ENCODE results near the gene PTGER3.

Gene PTGER3

DNA sequence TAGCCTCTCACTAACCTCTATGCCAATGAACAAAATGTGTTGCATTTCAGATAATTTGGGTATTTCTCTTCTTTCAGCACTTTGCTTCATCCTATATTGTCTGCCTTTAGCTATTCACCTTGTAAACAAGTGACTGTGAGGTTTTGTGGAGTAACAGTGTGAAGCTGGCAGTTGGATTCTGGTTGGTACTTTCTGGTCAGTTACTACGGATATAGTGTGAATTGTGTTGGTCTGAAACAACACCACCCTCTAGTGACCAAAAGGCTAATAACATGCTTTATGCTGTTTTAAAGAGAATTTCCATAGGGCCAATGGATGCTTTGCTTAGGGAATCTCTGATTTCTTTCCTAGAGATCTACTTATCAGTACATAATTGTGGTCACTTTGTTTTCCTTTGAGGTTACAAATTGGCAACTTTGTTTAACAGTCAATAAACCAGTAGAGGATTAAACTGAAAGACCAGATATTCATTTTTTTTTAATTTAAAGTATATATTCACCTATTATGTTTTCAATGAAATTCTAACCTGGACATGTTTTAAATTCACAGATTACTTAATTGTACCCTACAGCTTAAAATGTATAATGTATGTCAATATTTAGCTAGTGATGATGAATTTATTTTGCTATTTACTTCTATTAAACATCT, 2.5 kb upstream of the PTGER3 start:
- peak; percentile 69 for DNase-seq (ENCODE audit: low spot score)

- no peak for DNase-seq (ENCODE audit: low spot score)
Measured at GRCh38 chr1:71046891-71047634, 553 bp downstream of the PTGER3 start.

GRCh38 chr1:71045463-71046028, 2.1 kb downstream of the PTGER3 start:
- DNase-seq (ENCODE audit: low spot score), result no peak

- DNase-seq (ENCODE audit: low spot score), result no peak
Measured at GRCh38 chr1:71044833-71045232, 2.8 kb downstream of the PTGER3 start.

DNA sequence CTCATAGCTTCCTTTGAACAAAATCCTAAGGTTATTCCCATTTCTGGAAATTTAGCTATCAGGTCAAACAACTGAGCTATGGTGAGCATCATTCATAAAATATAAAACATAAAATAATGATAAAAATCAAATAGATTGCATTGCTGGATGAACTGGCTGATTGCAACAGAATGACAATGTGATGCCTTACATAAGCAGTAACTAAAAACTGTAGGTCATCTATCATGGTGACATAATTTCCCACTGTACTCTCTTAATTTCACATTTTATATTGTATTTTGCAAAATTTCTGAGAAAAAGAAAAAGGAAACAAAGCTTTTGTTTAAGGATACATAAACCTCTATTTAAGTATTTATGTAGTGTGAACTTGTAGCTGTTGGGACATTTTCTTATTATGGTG, 4.6 kb downstream of the PTGER3 start:
- DNase-seq (ENCODE audit: low spot score), result no peak

DNA sequence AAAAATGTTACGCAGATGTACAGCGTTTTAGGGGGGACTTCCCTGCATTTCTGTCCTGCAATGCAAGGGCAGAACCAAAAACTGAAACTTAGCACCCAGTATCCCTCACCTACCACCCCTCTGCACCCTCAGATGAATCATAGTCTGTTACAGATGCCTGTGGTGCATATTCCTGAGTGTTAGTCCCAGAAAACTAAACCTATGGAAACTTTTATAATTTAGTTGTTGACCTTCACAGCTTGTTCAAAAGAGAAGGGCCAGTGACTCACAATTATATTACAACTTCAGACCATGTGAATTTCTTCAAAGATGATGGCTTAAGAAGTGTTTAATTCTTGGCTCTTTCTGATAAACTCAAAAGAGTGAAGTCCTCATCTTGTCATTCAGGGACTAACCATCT, 5.8 kb downstream of the PTGER3 start:
- no peak for DNase-seq (ENCODE audit: low spot score)

- no peak for DNase-seq (ENCODE audit: low spot score)
Measured at GRCh38 chr1:71039661-71040262, 7.9 kb downstream of the PTGER3 start.

DNA sequence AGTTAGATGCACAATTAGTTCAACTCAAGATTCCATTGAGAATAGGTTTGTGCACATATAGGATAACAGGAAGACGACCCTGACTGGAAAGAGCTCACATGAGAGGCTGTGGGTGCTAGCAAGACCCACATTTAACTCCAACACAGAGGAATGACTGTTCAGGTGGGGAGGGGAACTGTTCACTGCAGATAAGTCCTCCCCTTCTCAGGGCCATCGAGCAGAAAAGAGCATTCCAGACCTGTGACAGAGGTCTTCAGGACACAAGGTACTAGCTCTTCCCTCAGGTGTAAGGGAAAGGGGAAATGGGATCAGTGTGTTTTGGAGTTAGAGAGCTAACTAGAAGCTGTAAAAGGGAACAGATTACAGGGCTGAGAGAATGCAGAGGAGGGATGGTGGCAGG, 8.7 kb downstream of the PTGER3 start:
- no peak for DNase-seq (ENCODE audit: low spot score)

DNA sequence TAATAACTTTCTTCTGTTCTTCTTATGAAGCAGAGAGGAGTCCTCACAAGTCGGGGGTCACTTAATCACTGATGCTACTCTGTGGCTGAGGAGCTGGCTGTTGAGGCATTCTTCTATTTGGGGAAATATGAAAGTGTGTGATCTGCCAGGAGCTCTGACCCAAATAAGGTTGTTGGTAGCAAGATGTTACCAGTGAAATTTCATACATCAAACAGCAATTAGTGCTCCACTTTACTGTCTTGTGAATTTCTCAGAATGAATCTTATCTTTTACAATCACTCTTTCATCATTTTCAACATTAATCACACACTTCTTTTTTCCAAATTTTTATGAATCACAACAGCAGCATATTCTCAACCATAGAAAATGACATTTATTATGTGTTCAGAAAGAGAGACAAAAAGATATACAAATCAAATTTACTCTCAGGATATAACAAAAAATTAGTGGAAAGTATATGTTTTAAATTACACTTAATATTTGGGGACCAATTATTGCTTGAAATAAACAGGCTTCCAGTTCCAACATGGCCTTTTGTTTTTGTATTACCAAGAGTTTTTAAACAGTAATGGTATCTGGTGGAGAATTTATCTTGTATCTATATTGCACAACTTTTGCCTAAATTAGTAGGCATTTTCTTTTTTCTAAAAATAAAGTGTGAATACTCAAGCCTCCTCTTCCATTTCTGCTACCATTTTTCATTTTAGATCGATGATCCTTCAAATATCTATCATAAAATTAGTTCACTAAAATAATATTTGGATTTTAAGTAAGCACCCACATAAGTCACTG, 9.6 kb downstream of the PTGER3 start:
- no peak for DNase-seq (ENCODE audit: low spot score)

GRCh38 chr1:71037066-71037465, 10.6 kb downstream of the PTGER3 start:
- no peak for DNase-seq (ENCODE audit: low spot score)

DNA sequence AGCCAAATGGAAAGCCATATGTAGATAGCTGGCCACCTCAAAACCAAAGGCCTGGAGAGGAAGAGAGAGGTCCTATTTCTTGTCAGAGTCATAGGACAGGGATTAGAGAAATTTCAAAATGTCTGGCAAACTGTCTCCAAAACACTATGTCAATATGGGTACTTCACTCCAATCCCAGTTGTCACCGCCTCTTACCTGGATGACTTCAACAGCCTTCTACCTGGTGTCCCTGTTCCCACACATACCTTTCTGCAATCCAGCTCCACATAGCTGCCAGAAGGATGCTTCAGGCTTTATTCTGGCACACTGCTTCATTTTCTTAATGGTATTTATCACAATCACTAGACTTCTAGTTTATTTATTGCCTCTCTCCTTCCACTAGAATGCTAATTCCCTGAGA, 14.5 kb downstream of the PTGER3 start:
- no peak for DNase-seq (ENCODE audit: low spot score)

GRCh38 chr1:71031426-71031825, 16.2 kb downstream of the PTGER3 start:
- no peak for DNase-seq (ENCODE audit: low spot score)

GRCh38 chr1:71030026-71030425, 17.6 kb downstream of the PTGER3 start:
- DNase-seq (ENCODE audit: low spot score), result no peak

- no peak for DNase-seq (ENCODE audit: low spot score)
Measured at GRCh38 chr1:71028981-71029380, 18.6 kb downstream of the PTGER3 start.

DNA sequence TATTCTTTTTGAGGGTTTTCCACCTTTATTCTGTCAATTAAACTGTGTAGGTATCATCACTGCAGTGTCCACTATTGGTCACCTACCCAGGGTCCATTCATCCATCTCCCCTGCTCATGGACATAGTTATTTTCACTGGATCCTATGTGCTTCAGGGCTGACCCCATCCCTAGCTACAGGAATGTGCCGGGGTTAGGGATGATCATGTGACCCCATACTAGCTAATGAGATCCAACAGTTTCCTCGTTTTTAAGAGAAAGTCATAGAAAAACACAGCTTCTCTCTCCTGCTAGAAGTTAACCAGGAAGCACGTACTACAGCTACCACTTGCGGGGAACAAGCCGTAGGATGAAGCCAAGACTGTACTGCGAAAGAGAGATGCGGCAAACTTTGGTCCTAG, 19.6 kb downstream of the PTGER3 start:
- DNase-seq (ENCODE audit: low spot score), result no peak

DNA sequence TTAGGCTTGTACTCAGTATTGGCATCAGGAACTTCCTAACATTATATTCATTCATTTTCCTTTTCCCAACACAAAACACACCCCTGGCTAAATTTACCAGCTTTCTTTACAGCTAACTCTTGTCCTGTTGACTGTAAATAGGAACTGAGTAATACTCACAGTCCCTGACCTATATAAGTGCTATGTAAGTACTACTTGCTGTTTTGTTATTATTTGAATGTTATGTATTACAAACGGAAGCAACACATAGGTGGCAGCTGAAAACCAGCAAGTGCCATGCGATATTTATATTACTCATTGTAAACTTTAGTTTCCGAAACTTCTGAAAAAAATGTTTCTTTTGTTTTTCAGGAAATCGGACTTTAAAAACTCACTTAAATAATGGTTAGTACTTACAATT, 21.5 kb downstream of the PTGER3 start:
- DNase-seq (ENCODE audit: low spot score), result no peak

DNA sequence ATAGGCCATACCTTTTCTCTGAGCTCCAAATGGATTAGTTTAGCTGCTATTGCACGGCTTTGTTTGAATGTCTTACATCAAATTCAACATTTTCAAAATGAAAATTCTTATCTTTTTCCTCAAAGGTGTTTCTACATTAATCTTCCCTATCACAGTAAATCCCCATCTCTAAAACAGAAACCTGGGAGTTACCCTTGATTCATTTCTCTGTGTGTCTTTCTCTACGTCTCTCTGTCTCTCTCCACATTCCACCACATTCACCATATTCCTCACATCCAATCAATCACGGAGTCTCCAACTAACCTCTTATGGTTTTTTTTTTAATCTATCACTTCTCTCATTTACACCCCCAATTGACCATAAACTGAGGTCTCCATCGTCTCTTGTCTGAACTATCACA, 24.1 kb downstream of the PTGER3 start:
- no peak for DNase-seq (ENCODE audit: low spot score)

- no peak for DNase-seq (ENCODE audit: low spot score)
Measured at GRCh38 chr1:71019233-71019969, 28.2 kb downstream of the PTGER3 start.

- DNase-seq (ENCODE audit: low spot score), result no peak
Measured at GRCh38 chr1:71018791-71019190, 28.8 kb downstream of the PTGER3 start.

GRCh38 chr1:71015745-71016144, 31.9 kb downstream of the PTGER3 start:
- DNase-seq (ENCODE audit: low spot score), result no peak

- DNase-seq (ENCODE audit: low spot score), result no peak
Measured at GRCh38 chr1:71014178-71014579, 33.4 kb downstream of the PTGER3 start.
